HG03460 (cell line): ENCODE results near the gene STAG1.
"Not testable (repeated sequence)": the region's sequence is repeated elsewhere in the genome, so short reads cannot be mapped to it uniquely, and the experiment has no call there.

ENCODE experiments used
- ATAC-seq: cut with Tn5 transposase; IDR thresholded peaks from one replicate; pipeline ENCODE4 v1.9.1; 2021; ENCODE audit not compliant: unreplicated experiment

STAG1 gene

GRCh38 chr3:136516656-136517055, 235.5 kb downstream of the STAG1 start:
- ATAC-seq: no peak

- no peak for ATAC-seq
These were observed 236.1 kb downstream of the STAG1 start for GRCh38 chr3:136516095-136516494.

- ATAC-seq: not testable (repeated sequence)
These were observed 237.6 kb downstream of the STAG1 start for GRCh38 chr3:136514533-136514932.

- ATAC-seq: no peak
These were observed 238.8 kb downstream of the STAG1 start for GRCh38 chr3:136513367-136513766.

- no peak for ATAC-seq
These were observed 239.8 kb downstream of the STAG1 start for GRCh38 chr3:136512381-136512780.

GRCh38 chr3:136505676-136506075, 246.5 kb downstream of the STAG1 start:
- ATAC-seq: no peak

- ATAC-seq: no peak
These were observed 249.1 kb downstream of the STAG1 start for GRCh38 chr3:136503056-136503455.

GRCh38 chr3:136498919-136499447, 253.2 kb downstream of the STAG1 start:
- no peak for ATAC-seq

- no peak for ATAC-seq
These were observed 257.0 kb downstream of the STAG1 start for GRCh38 chr3:136495213-136495612.

GRCh38 chr3:136490646-136491405, 261.4 kb downstream of the STAG1 start:
- no peak for ATAC-seq

- ATAC-seq: no peak
These were observed 266.4 kb downstream of the STAG1 start for GRCh38 chr3:136485777-136486176.

GRCh38 chr3:136476280-136476679, 275.9 kb downstream of the STAG1 start:
- ATAC-seq: no peak

GRCh38 chr3:136474876-136475275, 277.3 kb downstream of the STAG1 start:
- ATAC-seq: not testable (repeated sequence)

GRCh38 chr3:136473716-136474326, 278.4 kb downstream of the STAG1 start:
- ATAC-seq: no peak

- no peak for ATAC-seq
These were observed 286.9 kb downstream of the STAG1 start for GRCh38 chr3:136465296-136465695.

- ATAC-seq: no peak
These were observed 287.7 kb downstream of the STAG1 start for GRCh38 chr3:136464502-136464901.

GRCh38 chr3:136463170-136463569, 289.0 kb downstream of the STAG1 start:
- ATAC-seq: no peak

GRCh38 chr3:136457793-136458192, 294.4 kb downstream of the STAG1 start:
- no peak for ATAC-seq

- no peak for ATAC-seq
These were observed 296.0 kb downstream of the STAG1 start for GRCh38 chr3:136456196-136456595.

GRCh38 chr3:136444581-136444980, 307.6 kb downstream of the STAG1 start:
- ATAC-seq: no peak

- ATAC-seq: no peak
These were observed 315.1 kb downstream of the STAG1 start for GRCh38 chr3:136437043-136437442.

GRCh38 chr3:136434429-136434828, 317.7 kb downstream of the STAG1 start:
- no peak for ATAC-seq
